ENCODE measurements around the gene SLC6A17. TPM values are rescaled to one million over a fixed set of nuclear protein-coding genes. Genes with fewer than 3 reads are reported as not detected.

Gene SLC6A17
- total RNA-seq, 1 donor from 2014 or later = 46.1 TPM

DNA sequence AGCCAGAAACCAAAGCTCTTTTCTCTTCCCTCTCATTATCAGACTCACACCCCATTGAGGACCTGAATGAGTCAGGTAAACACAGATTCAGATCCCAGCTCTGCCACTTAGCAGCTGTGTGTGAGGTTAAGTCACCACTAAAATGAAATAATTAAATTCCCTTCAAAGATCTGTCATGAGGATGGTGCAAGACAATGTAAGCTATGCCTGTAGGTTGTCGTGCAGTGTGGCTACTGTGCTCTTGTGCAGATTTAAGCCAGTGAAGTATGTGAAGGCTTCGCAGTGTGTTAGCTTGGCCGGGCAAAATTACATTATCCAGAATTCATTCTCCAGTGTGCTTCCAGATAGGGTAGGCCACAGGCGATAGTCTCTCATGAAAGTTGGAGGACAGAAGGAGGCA lies 24.5 kb upstream of the SLC6A17 start:
- Mint-ChIP-seq H3K27ac (ENCODE audit: unreplicated experiment) (no peak overlapping the region), H3K4me1 (ENCODE audit: unreplicated experiment) (no peaks in the 10 kb centered on the region), H3K27me3 (ENCODE audit: unreplicated experiment) (peaks cover 6% of the 10 kb centered on the region), H3K36me3 (ENCODE audit: low read depth, unreplicated experiment) (peaks cover 7% of the 10 kb centered on the region), H3K9me3 (ENCODE audit: unreplicated experiment) (peaks cover 3% of the 10 kb centered on the region), H3K4me3 (ENCODE audit: unreplicated experiment) (no peak overlapping the region)
- DNase-seq (ENCODE audit: low spot score) = no peak
- TF ChIP-seq CTCF (IDR thresholded peaks at IDR 0.05; ENCODE audit: unreplicated experiment) = no peak

DNA sequence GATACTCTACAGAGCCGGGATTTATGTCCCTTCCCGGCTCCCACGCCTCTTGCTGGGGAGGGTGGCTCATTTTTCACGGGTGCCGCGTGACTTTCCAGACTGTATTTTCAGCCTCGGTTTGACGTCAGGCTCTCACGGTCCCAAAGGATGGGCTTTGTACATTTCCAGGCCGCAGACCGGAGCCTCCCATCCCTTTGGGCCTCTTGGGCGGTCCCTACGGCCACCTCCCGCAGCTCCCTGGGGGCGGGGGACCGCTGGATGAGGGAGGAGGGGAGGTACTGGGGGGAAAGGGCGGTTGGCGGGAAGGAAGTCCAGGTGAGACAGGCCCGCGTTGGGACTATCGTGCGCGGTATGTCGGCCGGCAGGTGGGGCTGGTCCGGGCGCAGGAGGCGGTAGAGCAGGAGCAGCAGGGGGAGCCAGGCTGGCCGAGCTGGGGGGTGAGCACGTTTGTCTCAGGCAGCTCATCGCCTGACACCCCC lies 20.1 kb upstream of the SLC6A17 start:
- no peaks in the 10 kb centered on the region for H3K9me3 Mint-ChIP-seq (ENCODE audit: unreplicated experiment)
- H3K4me1 Mint-ChIP-seq (ENCODE audit: unreplicated experiment) = peaks cover 10% of the 10 kb centered on the region
- peaks cover 17% of the 10 kb centered on the region for H3K27me3 Mint-ChIP-seq (ENCODE audit: unreplicated experiment)
- H3K4me3 Mint-ChIP-seq (ENCODE audit: unreplicated experiment) = no peak overlapping the region
- no peak overlapping the region for H3K27ac Mint-ChIP-seq (ENCODE audit: unreplicated experiment)
- peaks cover under 1% of the 10 kb centered on the region for H3K36me3 Mint-ChIP-seq (ENCODE audit: low read depth, unreplicated experiment)
- DNase-seq (ENCODE audit: low spot score) = no peak
- no peak for TF ChIP-seq CTCF (IDR thresholded peaks at IDR 0.05; ENCODE audit: unreplicated experiment)

DNA sequence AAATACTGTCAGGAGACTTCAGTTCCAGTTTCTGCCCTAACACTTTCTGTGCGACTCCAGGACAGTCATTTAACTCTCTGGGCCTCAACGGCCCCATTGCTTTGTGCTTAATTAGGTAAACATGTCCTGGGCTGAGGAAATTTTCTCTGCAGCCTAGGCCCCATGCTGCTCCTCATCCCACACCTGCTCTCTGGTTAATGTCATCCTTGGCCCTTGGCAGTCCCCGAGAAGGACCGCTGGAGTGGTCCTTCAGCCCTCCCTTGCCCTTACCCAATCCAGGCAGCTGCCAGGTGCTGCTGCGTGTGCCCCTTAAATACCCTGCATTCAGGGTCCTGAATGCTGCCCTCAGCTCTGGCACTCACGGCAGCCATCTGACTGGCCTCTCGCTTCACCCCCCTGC lies 19.3 kb upstream of the SLC6A17 start:
- H3K4me3 Mint-ChIP-seq (ENCODE audit: unreplicated experiment) = no peak overlapping the region
- peaks cover 17% of the 10 kb centered on the region for H3K27me3 Mint-ChIP-seq (ENCODE audit: unreplicated experiment)
- H3K9me3 Mint-ChIP-seq (ENCODE audit: unreplicated experiment) = no peaks in the 10 kb centered on the region
- no peak overlapping the region for H3K27ac Mint-ChIP-seq (ENCODE audit: unreplicated experiment)
- TF ChIP-seq CTCF (IDR thresholded peaks at IDR 0.05; ENCODE audit: unreplicated experiment) = no peak
- H3K36me3 Mint-ChIP-seq (ENCODE audit: low read depth, unreplicated experiment) = peaks cover 3% of the 10 kb centered on the region
- H3K4me1 Mint-ChIP-seq (ENCODE audit: unreplicated experiment) = peaks cover 17% of the 10 kb centered on the region
- DNase-seq (ENCODE audit: low spot score) = no peak

- Mint-ChIP-seq H3K4me1 (ENCODE audit: unreplicated experiment) (peaks cover 32% of the 10 kb centered on the region), H3K27ac (ENCODE audit: unreplicated experiment) (no peak overlapping the region), H3K4me3 (ENCODE audit: unreplicated experiment) (no peak overlapping the region), H3K36me3 (ENCODE audit: low read depth, unreplicated experiment) (peaks cover 6% of the 10 kb centered on the region), H3K9me3 (ENCODE audit: unreplicated experiment) (no peaks in the 10 kb centered on the region), H3K27me3 (ENCODE audit: unreplicated experiment) (peaks cover 21% of the 10 kb centered on the region)
- no peak for TF ChIP-seq CTCF (IDR thresholded peaks at IDR 0.05; ENCODE audit: unreplicated experiment)
- no peak for DNase-seq (ENCODE audit: low spot score)
These were observed 17.6 kb upstream of the SLC6A17 start for GRCh38 chr1:110132682-110133081.

GRCh38 chr1:110133436-110133835 lies 16.9 kb upstream of the SLC6A17 start:
- peaks cover 33% of the 10 kb centered on the region for H3K4me1 Mint-ChIP-seq (ENCODE audit: unreplicated experiment)
- no peak overlapping the region for H3K27ac Mint-ChIP-seq (ENCODE audit: unreplicated experiment)
- DNase-seq (ENCODE audit: low spot score) = no peak
- H3K27me3 Mint-ChIP-seq (ENCODE audit: unreplicated experiment) = peaks cover 18% of the 10 kb centered on the region
- no peak overlapping the region for H3K4me3 Mint-ChIP-seq (ENCODE audit: unreplicated experiment)
- peaks cover 6% of the 10 kb centered on the region for H3K36me3 Mint-ChIP-seq (ENCODE audit: low read depth, unreplicated experiment)
- no peak for TF ChIP-seq CTCF (IDR thresholded peaks at IDR 0.05; ENCODE audit: unreplicated experiment)
- no peaks in the 10 kb centered on the region for H3K9me3 Mint-ChIP-seq (ENCODE audit: unreplicated experiment)

All from endothelial cell (in vitro differentiated cells).